Osteocyte (in vitro differentiated cells): ENCODE measurements around the gene ATP8A2. TPM values are rescaled to one million over a fixed set of nuclear protein-coding genes. Genes with fewer than 3 reads are reported as not detected.

Source experiments
- DNase-seq: peaks from one replicate; pipeline ENCODE4 v3.0.0; 2021; ENCODE audit warnings: mixed read lengths; ENCODE audit not compliant: unreplicated experiment; ENCODE audit errors: extremely low spot score
- H3K27ac Mint-ChIP-seq: one replicate; pipeline ENCODE4 v1.8.0; 2021; ENCODE audit warnings: mild to moderate bottlenecking, mixed read lengths; ENCODE audit not compliant: unreplicated experiment
- H3K27me3 Mint-ChIP-seq: one replicate; pipeline ENCODE4 v1.8.0; 2021; ENCODE audit warnings: mixed read lengths; ENCODE audit not compliant: unreplicated experiment
- H3K36me3 Mint-ChIP-seq: one replicate; pipeline ENCODE4 v1.8.0; 2021; ENCODE audit warnings: mixed read lengths; ENCODE audit not compliant: unreplicated experiment
- H3K4me1 Mint-ChIP-seq: one replicate; pipeline ENCODE4 v1.8.0; 2021; ENCODE audit warnings: mixed read lengths; ENCODE audit not compliant: unreplicated experiment
- H3K4me3 Mint-ChIP-seq: one replicate; pipeline ENCODE4 v1.8.0; 2021; ENCODE audit warnings: mild to moderate bottlenecking, moderate library complexity, mixed read lengths; ENCODE audit not compliant: unreplicated experiment
- H3K9me3 Mint-ChIP-seq: one replicate; pipeline ENCODE4 v1.8.0; 2021; ENCODE audit warnings: mixed read lengths; ENCODE audit not compliant: unreplicated experiment
- total RNA-seq: library from RNA; stranded (reverse); gene quantifications from 2 replicates; pipeline ENCODE4 v1.2.1, GENCODE V29; 2021
- TF ChIP-seq, protein P1 (sequence below): fragments of 200-600 bp; sonication (generic); IDR thresholded peaks from 2 replicates; pipeline ENCODE4 v1.5.0; 2021; ENCODE audit warnings: antibody characterized with exemption, mild to moderate bottlenecking, moderate library complexity

The ATP8A2 gene
- total RNA-seq, 1 donor from 2014 or later, result 1.1 TPM

GRCh38 chr13:25927932-25928331 lies 556.2 kb downstream of the ATP8A2 start:
- H3K4me3 Mint-ChIP-seq, result no peak overlapping the region
- H3K27ac Mint-ChIP-seq, result peak overlapping the region; percentile 88
- no peak for DNase-seq
- TF ChIP-seq, protein P1, sequence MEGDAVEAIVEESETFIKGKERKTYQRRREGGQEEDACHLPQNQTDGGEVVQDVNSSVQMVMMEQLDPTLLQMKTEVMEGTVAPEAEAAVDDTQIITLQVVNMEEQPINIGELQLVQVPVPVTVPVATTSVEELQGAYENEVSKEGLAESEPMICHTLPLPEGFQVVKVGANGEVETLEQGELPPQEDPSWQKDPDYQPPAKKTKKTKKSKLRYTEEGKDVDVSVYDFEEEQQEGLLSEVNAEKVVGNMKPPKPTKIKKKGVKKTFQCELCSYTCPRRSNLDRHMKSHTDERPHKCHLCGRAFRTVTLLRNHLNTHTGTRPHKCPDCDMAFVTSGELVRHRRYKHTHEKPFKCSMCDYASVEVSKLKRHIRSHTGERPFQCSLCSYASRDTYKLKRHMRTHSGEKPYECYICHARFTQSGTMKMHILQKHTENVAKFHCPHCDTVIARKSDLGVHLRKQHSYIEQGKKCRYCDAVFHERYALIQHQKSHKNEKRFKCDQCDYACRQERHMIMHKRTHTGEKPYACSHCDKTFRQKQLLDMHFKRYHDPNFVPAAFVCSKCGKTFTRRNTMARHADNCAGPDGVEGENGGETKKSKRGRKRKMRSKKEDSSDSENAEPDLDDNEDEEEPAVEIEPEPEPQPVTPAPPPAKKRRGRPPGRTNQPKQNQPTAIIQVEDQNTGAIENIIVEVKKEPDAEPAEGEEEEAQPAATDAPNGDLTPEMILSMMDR, result no peak
- no peaks in the 10 kb centered on the region for H3K36me3 Mint-ChIP-seq
- H3K27me3 Mint-ChIP-seq, result no peaks in the 10 kb centered on the region
- no peaks in the 10 kb centered on the region for H3K9me3 Mint-ChIP-seq
- H3K4me1 Mint-ChIP-seq, result peaks cover 44% of the 10 kb centered on the region

DNA sequence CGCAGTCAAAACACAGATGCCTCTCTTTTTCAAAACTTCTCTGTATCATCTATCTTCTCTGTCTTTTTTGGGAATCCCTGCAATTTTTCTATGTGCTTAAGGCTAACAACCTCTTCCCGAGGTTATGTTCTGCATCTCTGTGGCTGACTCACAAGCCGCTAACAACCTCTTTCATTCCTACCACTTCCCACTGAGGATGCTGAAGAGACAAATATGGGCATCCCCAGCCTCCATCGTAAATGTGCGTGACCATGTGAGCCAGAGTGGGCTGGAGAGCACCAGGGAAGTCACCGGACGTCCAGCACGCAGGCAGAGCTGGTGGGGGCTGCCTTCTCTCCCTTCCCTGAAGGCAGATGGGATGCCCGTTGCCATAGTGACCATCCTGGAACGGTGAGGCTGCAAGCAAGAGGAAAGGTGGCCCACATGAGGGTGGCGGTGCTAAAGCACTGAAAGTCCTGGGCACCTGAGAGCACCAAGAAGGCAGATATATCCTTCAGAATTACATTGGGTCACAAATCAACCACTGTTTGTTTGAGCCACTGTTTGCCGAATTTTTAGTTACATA lies 557.2 kb downstream of the ATP8A2 start:
- TF ChIP-seq, protein P1, result no peak
- H3K4me3 Mint-ChIP-seq, result peak overlapping the region; percentile 36
- no peaks in the 10 kb centered on the region for H3K36me3 Mint-ChIP-seq
- no peaks in the 10 kb centered on the region for H3K27me3 Mint-ChIP-seq
- no peaks in the 10 kb centered on the region for H3K9me3 Mint-ChIP-seq
- peaks cover 34% of the 10 kb centered on the region for H3K4me1 Mint-ChIP-seq
- no peak for DNase-seq
- peak overlapping the region; percentile 88 for H3K27ac Mint-ChIP-seq

- H3K27ac Mint-ChIP-seq, result peak overlapping the region; percentile 62
- TF ChIP-seq, protein P1, result no peak
- H3K4me3 Mint-ChIP-seq, result no peak overlapping the region
- no peaks in the 10 kb centered on the region for H3K36me3 Mint-ChIP-seq
- H3K9me3 Mint-ChIP-seq, result no peaks in the 10 kb centered on the region
- H3K27me3 Mint-ChIP-seq, result no peaks in the 10 kb centered on the region
- no peak for DNase-seq
- H3K4me1 Mint-ChIP-seq, result peaks cover 34% of the 10 kb centered on the region
Observed at GRCh38 chr13:25929816-25930215, 558.0 kb downstream of the ATP8A2 start.

DNA sequence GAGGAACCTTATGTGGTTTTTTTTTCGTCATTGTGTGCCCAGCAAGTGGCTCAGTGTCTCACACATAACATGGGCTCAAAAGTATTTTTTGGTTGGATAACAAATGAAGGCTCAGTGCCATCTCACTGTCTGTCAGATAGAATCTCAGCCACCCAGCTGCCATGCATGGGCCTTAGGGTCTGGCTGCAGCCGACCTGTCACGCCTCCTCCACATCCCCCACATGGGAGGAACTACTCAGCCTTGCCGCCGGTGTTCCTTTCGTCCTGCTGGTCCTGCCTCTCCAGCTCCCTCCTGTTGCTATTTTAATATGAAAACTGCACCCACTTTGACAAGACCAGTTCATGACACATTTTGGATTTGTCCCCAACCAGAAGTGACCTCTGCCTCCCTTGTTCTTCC lies 558.9 kb downstream of the ATP8A2 start:
- Mint-ChIP-seq H3K4me3 (no peak overlapping the region), H3K27ac (no peak overlapping the region), H3K9me3 (no peaks in the 10 kb centered on the region), H3K36me3 (no peaks in the 10 kb centered on the region), H3K4me1 (peaks cover 34% of the 10 kb centered on the region), H3K27me3 (no peaks in the 10 kb centered on the region)
- DNase-seq, result no peak
- TF ChIP-seq, protein P1, result no peak

DNA sequence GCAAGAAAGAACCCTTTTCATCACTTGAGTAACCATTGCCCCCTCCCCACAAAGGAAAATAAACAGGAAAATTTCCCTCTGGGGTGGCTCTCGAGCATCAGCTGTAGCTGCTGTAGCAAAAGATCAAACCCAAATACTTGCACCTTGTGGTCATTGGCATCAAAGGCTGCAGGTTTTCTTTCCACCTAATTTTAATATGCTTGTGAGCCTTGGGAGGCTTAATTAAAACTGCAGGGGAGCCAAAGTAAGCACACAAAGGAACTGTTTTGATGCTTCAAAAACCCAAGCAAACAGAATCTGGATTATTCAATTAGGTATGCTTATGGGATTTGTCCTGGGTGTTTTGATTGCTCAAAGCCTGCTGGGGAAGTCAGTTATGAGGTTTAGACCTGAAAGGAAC lies 560.6 kb downstream of the ATP8A2 start:
- Mint-ChIP-seq H3K36me3 (no peaks in the 10 kb centered on the region), H3K9me3 (no peaks in the 10 kb centered on the region), H3K4me1 (peaks cover 28% of the 10 kb centered on the region), H3K4me3 (no peak overlapping the region), H3K27me3 (no peaks in the 10 kb centered on the region), H3K27ac (no peak overlapping the region)
- TF ChIP-seq, protein P1, result no peak
- DNase-seq, result no peak
